C4-2B (cell line): ENCODE results near the gene CCDC51.
A peak's percentile ranks its signal among the peaks of the same experiment; 100 is the strongest.

Source experiments
- ZFX ChIP-seq: fragments of 450-650 bp; IDR thresholded peaks from 2 replicates; pipeline ENCODE4 v1.6.1; 2017
- TF ChIP-seq, protein P1 (sequence below): fragments of 450-650 bp; conservative IDR thresholded peaks from 2 replicates; pipeline ENCODE4 v1.5.1; 2017; ENCODE audit warnings: mild to moderate bottlenecking

DNA sequence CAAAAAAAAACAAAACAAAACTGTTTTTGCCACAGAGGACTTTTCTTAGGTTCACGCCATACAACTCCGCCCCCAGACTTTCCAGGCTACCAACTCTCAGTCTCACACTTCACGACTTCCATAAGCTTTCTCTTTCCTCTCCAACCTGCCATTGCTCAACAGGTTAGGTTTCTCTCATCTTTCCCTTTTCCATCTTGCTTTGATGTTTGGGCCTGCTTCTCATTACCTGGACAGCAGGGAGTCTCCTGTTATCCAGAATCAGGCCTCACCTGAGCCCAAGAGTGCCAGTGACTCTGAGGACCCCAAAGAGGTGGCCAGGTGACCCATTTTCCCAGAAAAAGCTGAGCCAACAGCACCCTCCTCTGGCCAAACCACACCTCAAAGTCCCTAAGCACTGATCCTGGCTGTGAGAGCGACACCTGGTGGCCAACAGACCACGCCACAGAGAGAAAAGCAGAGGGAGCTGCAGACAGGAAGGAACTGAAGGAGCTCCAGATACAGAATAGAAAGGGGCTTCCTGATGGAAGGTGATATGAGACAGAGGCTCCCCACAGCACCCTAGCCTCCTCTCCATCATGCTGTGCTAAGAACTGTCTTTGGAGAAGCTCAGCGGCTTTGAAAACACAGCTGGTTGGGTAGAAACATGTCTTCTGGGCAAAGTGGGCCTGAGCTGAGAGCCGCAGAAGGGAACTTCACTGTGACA, 4.0 kb downstream of the CCDC51 start:
- TF ChIP-seq, protein P1, sequence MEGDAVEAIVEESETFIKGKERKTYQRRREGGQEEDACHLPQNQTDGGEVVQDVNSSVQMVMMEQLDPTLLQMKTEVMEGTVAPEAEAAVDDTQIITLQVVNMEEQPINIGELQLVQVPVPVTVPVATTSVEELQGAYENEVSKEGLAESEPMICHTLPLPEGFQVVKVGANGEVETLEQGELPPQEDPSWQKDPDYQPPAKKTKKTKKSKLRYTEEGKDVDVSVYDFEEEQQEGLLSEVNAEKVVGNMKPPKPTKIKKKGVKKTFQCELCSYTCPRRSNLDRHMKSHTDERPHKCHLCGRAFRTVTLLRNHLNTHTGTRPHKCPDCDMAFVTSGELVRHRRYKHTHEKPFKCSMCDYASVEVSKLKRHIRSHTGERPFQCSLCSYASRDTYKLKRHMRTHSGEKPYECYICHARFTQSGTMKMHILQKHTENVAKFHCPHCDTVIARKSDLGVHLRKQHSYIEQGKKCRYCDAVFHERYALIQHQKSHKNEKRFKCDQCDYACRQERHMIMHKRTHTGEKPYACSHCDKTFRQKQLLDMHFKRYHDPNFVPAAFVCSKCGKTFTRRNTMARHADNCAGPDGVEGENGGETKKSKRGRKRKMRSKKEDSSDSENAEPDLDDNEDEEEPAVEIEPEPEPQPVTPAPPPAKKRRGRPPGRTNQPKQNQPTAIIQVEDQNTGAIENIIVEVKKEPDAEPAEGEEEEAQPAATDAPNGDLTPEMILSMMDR = peak; percentile 99
- no peak for TF ChIP-seq ZFX
